ENCODE data around the gene PRDM16.

The PRDM16 gene

GRCh38 chr1:3183813-3184212, 114.8 kb downstream of the PRDM16 start:
- Histone ChIP-seq H3K27ac (ENCODE audit: low read depth, low read length) (no peak overlapping the region), H3K36me3 (ENCODE audit: control insufficient read depth in 1 of 2, insufficient read depth in 2 of 2, low read length in 2 of 2) (peaks cover 0 to 19% of the 10 kb centered on the region in 2 donors), H3K9me3 (ENCODE audit: control insufficient read depth in 1 of 2, low read length in 2 of 2) (no peaks in the 10 kb centered on the region), H3K4me1 (ENCODE audit: control insufficient read depth in 1 of 2, insufficient read depth in 2 of 2, low read length in 2 of 2) (no peaks in the 10 kb centered on the region), H3K4me3 (ENCODE audit: low read depth in 1 of 2, low read length in 2 of 2) (no peak overlapping the region), H3K27me3 (ENCODE audit: control insufficient read depth in 1 of 2, insufficient read depth in 2 of 2, low read length in 2 of 2) (no peaks in the 10 kb centered on the region), H3K9ac (ENCODE audit: low read depth in 1 of 2, low read length in 2 of 2) (no peak overlapping the region)

DNA sequence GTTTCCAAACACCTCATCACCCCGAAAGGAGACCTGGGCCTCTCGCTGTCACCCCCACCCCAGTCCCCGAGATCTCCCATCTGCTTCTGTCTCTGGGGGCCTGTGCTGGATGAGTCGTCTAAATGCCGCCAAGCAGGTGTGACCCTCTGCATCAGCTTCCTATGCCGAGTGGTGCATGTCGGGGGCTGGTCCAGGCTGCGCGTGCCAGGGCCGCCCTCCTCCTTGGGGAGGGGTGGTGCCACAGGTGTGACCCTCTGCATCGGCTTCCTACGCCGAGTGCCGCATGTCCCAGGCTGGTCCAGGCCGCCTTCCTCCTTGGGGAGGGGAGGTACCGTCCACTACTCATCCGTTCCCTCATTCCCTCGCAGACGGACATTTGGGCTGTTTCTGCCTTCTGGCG, 115.7 kb downstream of the PRDM16 start:
- Histone ChIP-seq H3K27ac (ENCODE audit: low read depth, low read length) (no peak overlapping the region), H3K9ac (ENCODE audit: low read depth in 1 of 2, low read length in 2 of 2) (no peak overlapping the region), H3K4me1 (ENCODE audit: control insufficient read depth in 1 of 2, insufficient read depth in 2 of 2, low read length in 2 of 2) (no peaks in the 10 kb centered on the region), H3K9me3 (ENCODE audit: control insufficient read depth in 1 of 2, low read length in 2 of 2) (no peaks in the 10 kb centered on the region), H3K27me3 (ENCODE audit: control insufficient read depth in 1 of 2, insufficient read depth in 2 of 2, low read length in 2 of 2) (no peaks in the 10 kb centered on the region), H3K4me3 (ENCODE audit: low read depth in 1 of 2, low read length in 2 of 2) (no peak overlapping the region), H3K36me3 (ENCODE audit: control insufficient read depth in 1 of 2, insufficient read depth in 2 of 2, low read length in 2 of 2) (peaks cover 0 to 19% of the 10 kb centered on the region in 2 donors)

DNA sequence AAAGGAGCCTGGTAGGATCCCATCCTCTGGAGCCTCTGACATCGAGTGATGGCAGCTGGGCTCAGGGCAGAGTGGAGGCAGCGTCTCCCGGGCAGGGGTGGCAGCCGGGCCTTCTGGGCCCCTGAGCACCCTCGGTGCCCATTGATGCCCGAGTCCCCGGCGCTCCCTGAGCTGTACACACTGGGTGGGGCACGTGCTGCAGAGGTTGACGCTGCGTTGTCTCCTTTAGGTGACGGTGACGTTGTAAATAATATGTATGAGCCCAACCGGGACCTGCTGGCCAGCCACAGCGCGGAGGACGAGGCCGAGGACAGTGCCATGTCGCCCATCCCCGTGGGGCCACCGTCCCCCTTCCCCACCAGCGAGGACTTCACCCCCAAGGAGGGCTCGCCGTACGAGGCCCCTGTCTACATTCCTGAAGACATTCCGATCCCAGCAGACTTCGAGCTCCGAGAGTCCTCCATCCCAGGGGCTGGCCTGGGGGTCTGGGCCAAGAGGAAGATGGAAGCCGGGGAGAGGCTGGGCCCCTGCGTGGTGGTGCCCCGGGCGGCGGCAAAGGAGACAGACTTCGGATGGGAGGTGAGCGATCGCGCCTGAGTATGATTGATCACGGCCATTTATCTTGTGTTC, 117.0 kb downstream of the PRDM16 start:
- H3K36me3 ChIP-seq (ENCODE audit: control insufficient read depth in 1 of 2, insufficient read depth in 2 of 2, low read length in 2 of 2) = peaks cover 0 to 16% of the 10 kb centered on the region in 2 donors
- H3K9me3 ChIP-seq (ENCODE audit: control insufficient read depth in 1 of 2, low read length in 2 of 2) = no peaks in the 10 kb centered on the region
- no peaks in the 10 kb centered on the region for H3K4me1 ChIP-seq (ENCODE audit: control insufficient read depth in 1 of 2, insufficient read depth in 2 of 2, low read length in 2 of 2)
- no peak overlapping the region for H3K27ac ChIP-seq (ENCODE audit: low read depth, low read length)
- H3K9ac ChIP-seq (ENCODE audit: low read depth in 1 of 2, low read length in 2 of 2) = no peak overlapping the region
- H3K4me3 ChIP-seq (ENCODE audit: low read depth in 1 of 2, low read length in 2 of 2) = no peak overlapping the region
- H3K27me3 ChIP-seq (ENCODE audit: control insufficient read depth in 1 of 2, insufficient read depth in 2 of 2, low read length in 2 of 2) = no peaks in the 10 kb centered on the region

DNA sequence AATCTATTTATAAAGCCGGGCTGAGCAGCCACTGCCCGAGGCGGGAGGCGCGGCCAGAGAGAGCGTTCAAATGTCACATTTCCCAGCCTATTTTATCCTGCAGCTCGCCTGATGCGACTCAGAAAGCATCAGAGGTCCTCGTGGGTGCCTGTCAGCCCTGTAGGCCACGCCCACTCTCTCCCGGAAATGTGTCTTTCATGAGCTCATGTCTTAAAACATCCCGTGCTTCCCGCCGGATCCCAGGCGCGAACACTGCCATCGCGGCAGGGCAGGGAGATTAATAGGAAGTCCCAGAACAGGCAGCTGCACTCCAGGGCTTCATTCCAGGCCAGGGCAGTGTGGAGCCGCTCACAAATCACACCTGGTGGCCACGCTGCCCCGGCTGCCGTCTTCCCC, 117.5 kb downstream of the PRDM16 start:
- H3K9ac ChIP-seq (ENCODE audit: low read depth in 1 of 2, low read length in 2 of 2) = no peak overlapping the region
- peak overlapping the region; percentile 32 for H3K27ac ChIP-seq (ENCODE audit: low read depth, low read length)
- no peaks in the 10 kb centered on the region for H3K9me3 ChIP-seq (ENCODE audit: control insufficient read depth in 1 of 2, low read length in 2 of 2)
- no peak overlapping the region for H3K4me3 ChIP-seq (ENCODE audit: low read depth in 1 of 2, low read length in 2 of 2)
- H3K36me3 ChIP-seq (ENCODE audit: control insufficient read depth in 1 of 2, insufficient read depth in 2 of 2, low read length in 2 of 2) = peaks cover 0 to 12% of the 10 kb centered on the region in 2 donors
- H3K4me1 ChIP-seq (ENCODE audit: control insufficient read depth in 1 of 2, insufficient read depth in 2 of 2, low read length in 2 of 2) = peaks cover 0 to under 1% of the 10 kb centered on the region in 2 donors
- H3K27me3 ChIP-seq (ENCODE audit: control insufficient read depth in 1 of 2, insufficient read depth in 2 of 2, low read length in 2 of 2) = no peaks in the 10 kb centered on the region

GRCh38 chr1:3187415-3188149, 118.6 kb downstream of the PRDM16 start:
- H3K9ac ChIP-seq (ENCODE audit: low read depth in 1 of 2, low read length in 2 of 2) = no peak overlapping the region

GRCh38 chr1:3188150-3188971, 119.4 kb downstream of the PRDM16 start:
- H3K9ac ChIP-seq (ENCODE audit: low read depth in 1 of 2, low read length in 2 of 2) = no peak overlapping the region
- no peaks in the 10 kb centered on the region for H3K9me3 ChIP-seq (ENCODE audit: control insufficient read depth in 1 of 2, low read length in 2 of 2)
- no peak overlapping the region for H3K4me3 ChIP-seq (ENCODE audit: low read depth in 1 of 2, low read length in 2 of 2)
- peaks cover 3 to 7% of the 10 kb centered on the region in 2 donors for H3K36me3 ChIP-seq (ENCODE audit: control insufficient read depth in 1 of 2, insufficient read depth in 2 of 2, low read length in 2 of 2)
- no peaks in the 10 kb centered on the region for H3K27me3 ChIP-seq (ENCODE audit: control insufficient read depth in 1 of 2, insufficient read depth in 2 of 2, low read length in 2 of 2)
- H3K4me1 ChIP-seq (ENCODE audit: control insufficient read depth in 1 of 2, insufficient read depth in 2 of 2, low read length in 2 of 2) = peaks cover 13 to 19% of the 10 kb centered on the region in 2 donors
- H3K27ac ChIP-seq (ENCODE audit: low read depth, low read length) = no peak overlapping the region

More at GRCh38 chr1:3187415-3188149, 118.6 kb downstream of the PRDM16 start:
- H3K36me3 ChIP-seq (ENCODE audit: control insufficient read depth in 1 of 2, insufficient read depth in 2 of 2, low read length in 2 of 2) = peaks cover 0 to 7% of the 10 kb centered on the region in 2 donors
- H3K9me3 ChIP-seq (ENCODE audit: control insufficient read depth in 1 of 2, low read length in 2 of 2) = no peaks in the 10 kb centered on the region
- H3K27ac ChIP-seq (ENCODE audit: low read depth, low read length) = peak overlapping the region; percentile 20
- no peak overlapping the region for H3K4me3 ChIP-seq (ENCODE audit: low read depth in 1 of 2, low read length in 2 of 2)
- H3K4me1 ChIP-seq (ENCODE audit: control insufficient read depth in 1 of 2, insufficient read depth in 2 of 2, low read length in 2 of 2) = peaks cover 9 to 11% of the 10 kb centered on the region in 2 donors
- no peaks in the 10 kb centered on the region for H3K27me3 ChIP-seq (ENCODE audit: control insufficient read depth in 1 of 2, insufficient read depth in 2 of 2, low read length in 2 of 2)

- no peak overlapping the region for H3K4me3 ChIP-seq (ENCODE audit: low read depth in 1 of 2, low read length in 2 of 2)
- peaks cover 4 to 7% of the 10 kb centered on the region in 2 donors for H3K36me3 ChIP-seq (ENCODE audit: control insufficient read depth in 1 of 2, insufficient read depth in 2 of 2, low read length in 2 of 2)
- no peak overlapping the region for H3K27ac ChIP-seq (ENCODE audit: low read depth, low read length)
- no peaks in the 10 kb centered on the region for H3K9me3 ChIP-seq (ENCODE audit: control insufficient read depth in 1 of 2, low read length in 2 of 2)
- H3K27me3 ChIP-seq (ENCODE audit: control insufficient read depth in 1 of 2, insufficient read depth in 2 of 2, low read length in 2 of 2) = no peaks in the 10 kb centered on the region
- no peak overlapping the region for H3K9ac ChIP-seq (ENCODE audit: low read depth in 1 of 2, low read length in 2 of 2)
- peaks cover 13 to 20% of the 10 kb centered on the region in 2 donors for H3K4me1 ChIP-seq (ENCODE audit: control insufficient read depth in 1 of 2, insufficient read depth in 2 of 2, low read length in 2 of 2)
Observed at GRCh38 chr1:3190256-3191041, 121.4 kb downstream of the PRDM16 start.

GRCh38 chr1:3192361-3192760, 123.4 kb downstream of the PRDM16 start:
- Histone ChIP-seq H3K4me3 (ENCODE audit: low read depth in 1 of 2, low read length in 2 of 2) (peak overlapping the region; percentile 30 to 58), H3K9ac (ENCODE audit: low read depth in 1 of 2, low read length in 2 of 2) (peak overlapping the region in 1 of 2 donors; percentile 39), H3K9me3 (ENCODE audit: control insufficient read depth in 1 of 2, low read length in 2 of 2) (no peaks in the 10 kb centered on the region), H3K36me3 (ENCODE audit: control insufficient read depth in 1 of 2, insufficient read depth in 2 of 2, low read length in 2 of 2) (peaks cover 0 to 4% of the 10 kb centered on the region in 2 donors), H3K27ac (ENCODE audit: low read depth, low read length) (no peak overlapping the region), H3K4me1 (ENCODE audit: control insufficient read depth in 1 of 2, insufficient read depth in 2 of 2, low read length in 2 of 2) (peaks cover 13 to 20% of the 10 kb centered on the region in 2 donors), H3K27me3 (ENCODE audit: control insufficient read depth in 1 of 2, insufficient read depth in 2 of 2, low read length in 2 of 2) (no peaks in the 10 kb centered on the region)

DNA sequence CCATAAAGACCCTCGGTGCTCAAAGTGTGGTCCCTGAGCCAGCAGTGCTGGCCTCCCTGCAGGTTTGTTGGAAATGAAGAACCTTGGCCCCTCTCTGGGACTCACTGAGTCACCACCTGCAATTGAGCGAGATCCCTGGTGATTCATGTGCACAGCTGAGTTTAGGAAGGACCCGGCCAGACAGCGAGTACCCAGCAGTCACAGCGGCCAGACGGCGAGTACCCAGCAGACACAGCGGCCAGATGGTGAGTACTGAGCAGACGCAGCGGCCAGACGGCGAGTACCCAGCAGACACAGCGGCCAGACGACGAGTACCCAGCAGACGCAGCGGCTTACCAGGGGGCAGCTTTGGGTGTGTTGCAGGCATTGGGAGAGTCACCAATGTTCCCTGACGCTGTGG, 123.8 kb downstream of the PRDM16 start:
- Histone ChIP-seq H3K36me3 (ENCODE audit: control insufficient read depth in 1 of 2, insufficient read depth in 2 of 2, low read length in 2 of 2) (peaks cover 0 to 4% of the 10 kb centered on the region in 2 donors), H3K27ac (ENCODE audit: low read depth, low read length) (no peak overlapping the region), H3K9ac (ENCODE audit: low read depth in 1 of 2, low read length in 2 of 2) (peak overlapping the region in 1 of 2 donors; percentile 39), H3K27me3 (ENCODE audit: control insufficient read depth in 1 of 2, insufficient read depth in 2 of 2, low read length in 2 of 2) (no peaks in the 10 kb centered on the region), H3K4me1 (ENCODE audit: control insufficient read depth in 1 of 2, insufficient read depth in 2 of 2, low read length in 2 of 2) (peaks cover 13 to 20% of the 10 kb centered on the region in 2 donors), H3K4me3 (ENCODE audit: low read depth in 1 of 2, low read length in 2 of 2) (peak overlapping the region; percentile 30 to 58), H3K9me3 (ENCODE audit: control insufficient read depth in 1 of 2, low read length in 2 of 2) (no peaks in the 10 kb centered on the region)
